Right lung (tissue), 5 donors: ENCODE results near the gene UGT1A7. TPM values are rescaled to one million over a fixed set of nuclear protein-coding genes. Genes with fewer than 3 reads are reported as not detected.
"Not testable (repeated sequence)": the region's sequence is repeated elsewhere in the genome, so short reads cannot be mapped to it uniquely, and the experiment has no call there.

Experiments used
- DNase-seq, 2 donors: peaks; one replicate each; pipeline ENCODE4 v3.0.0-alpha.2; 2013
- polyA plus RNA-seq, 5 donors: library from polyadenylated mRNA; unstranded; fragments of 120-200 nt; gene quantifications; one replicate each; pipeline versions ENCODE4 v1.2.1 to v1.2.3, GENCODE V29; 2013; ENCODE audit warnings: inconsistent platforms in 1 of 5, low replicate concordance in 1 of 5; ENCODE audit not compliant: insufficient read length in 5 of 5, insufficient read depth in 1 of 5

Gene UGT1A7
- polyA plus RNA-seq, 5 donors, result not detected

- DNase-seq, result no peak
These were observed 1.2 kb upstream of the UGT1A7 start for GRCh38 chr2:233680361-233681045.

DNA sequence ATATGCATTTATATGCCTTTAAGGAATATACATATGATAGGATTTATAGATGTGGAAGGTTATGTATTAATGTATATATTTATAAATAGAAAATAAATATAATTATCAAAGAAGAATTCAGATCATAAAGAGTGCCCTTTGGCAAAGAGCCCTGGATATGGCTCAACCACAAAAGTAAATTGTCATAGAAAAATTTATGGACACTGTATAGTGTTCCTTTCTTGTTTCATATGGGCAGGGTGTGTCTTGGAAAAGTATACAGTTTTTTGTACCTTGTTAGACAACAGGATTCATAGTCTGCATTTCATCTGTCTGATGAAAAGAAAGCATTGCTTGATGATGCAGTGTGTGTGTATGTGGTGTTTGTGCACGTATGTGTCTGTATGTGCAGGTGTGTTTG lies 2.9 kb downstream of the UGT1A7 start:
- no peak for DNase-seq

DNA sequence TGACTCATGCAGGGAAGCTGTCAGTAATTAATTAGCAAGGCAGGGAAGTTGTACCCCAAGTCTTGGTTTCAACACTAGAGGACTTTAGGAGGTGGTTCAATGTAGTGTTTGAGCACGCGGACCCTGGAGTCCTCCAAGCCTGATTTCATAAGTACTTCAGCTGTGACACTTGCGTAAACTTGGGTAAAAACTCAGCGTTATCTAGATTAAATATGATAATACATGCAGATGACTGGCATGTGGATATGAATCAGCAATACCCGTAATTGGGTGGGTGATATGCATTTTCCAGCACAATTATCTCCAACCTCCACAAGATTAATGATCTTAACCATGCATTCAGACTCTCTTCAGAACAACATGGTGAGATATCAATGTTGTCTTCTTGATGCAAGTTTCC lies 5.2 kb downstream of the UGT1A7 start:
- no peak for DNase-seq

DNA sequence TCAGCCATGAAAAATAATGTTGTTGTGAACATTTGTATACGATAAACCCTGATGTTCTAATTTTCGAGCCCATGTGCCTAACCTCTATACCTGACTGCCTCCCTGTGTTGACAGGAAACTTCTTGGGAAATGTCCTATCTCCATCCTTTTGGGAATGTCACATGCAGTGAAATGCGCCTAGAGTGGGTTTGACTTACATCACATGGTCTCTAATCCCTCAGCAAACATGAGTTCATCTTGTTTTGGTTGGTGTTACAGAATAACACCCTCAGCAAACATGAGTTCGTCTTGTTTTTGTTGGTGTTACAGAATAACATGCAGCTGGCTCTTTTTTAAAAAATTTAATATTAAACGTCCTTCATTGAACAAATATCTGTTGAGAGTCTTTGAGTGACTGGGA lies 6.6 kb downstream of the UGT1A7 start:
- no peak for DNase-seq

- no peak for DNase-seq
These were observed 7.3 kb downstream of the UGT1A7 start for GRCh38 chr2:233689031-233689430.

GRCh38 chr2:233689501-233689900 lies 7.8 kb downstream of the UGT1A7 start:
- peak; percentile 7 to 26 for DNase-seq

- no peak for DNase-seq
These were observed 8.7 kb downstream of the UGT1A7 start for GRCh38 chr2:233690444-233690843.

GRCh38 chr2:233691443-233692433 lies 10.0 kb downstream of the UGT1A7 start:
- DNase-seq, result no peak

DNA sequence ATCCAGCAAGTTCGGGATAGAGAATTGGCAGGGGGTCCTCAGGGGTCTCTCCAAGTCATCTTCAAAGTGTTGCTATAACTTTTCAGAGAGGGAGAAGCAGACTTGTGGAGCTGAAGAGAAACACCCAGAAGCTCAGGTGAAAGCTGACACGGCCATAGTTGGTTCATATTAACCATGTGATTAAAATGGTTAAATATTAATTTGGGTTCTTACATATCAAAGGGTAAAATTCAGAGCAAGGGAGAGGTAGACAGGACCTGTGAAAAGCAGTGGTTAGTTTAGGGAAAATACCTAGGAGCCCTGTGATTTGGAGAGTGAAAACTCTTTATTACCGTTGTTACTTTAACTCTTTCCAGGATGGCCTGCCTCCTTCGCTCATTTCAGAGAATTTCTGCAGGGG lies 10.9 kb downstream of the UGT1A7 start, which contains the start of gene UGT1A6:
UGT1A6 (plus strand) TSS at position 243 of the 400 bp plus-strand sequence; CDS start at position 358, 115 bp downstream.
- no peak for DNase-seq

- no peak for DNase-seq
These were observed 12.3 kb downstream of the UGT1A7 start for GRCh38 chr2:233693963-233694362.

DNA sequence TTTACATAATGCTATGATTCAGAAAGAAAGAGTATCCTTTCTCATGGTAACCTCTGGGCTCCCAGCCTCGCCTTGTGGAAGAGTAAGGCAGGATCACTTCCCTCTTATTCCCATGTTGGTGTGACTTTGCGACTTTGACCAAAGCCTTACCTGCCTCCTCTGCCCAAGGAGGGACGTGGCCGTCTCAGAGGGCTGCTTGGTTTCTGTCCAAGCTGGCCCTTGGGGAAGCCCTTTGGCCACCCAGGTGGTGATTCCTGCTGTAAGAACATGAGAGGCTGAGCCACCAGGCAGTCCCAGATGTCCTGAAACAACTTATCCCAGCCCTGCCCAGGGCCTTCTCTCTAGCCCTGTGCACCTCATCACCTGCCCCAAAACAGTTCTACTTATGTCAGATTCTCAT lies 17.0 kb downstream of the UGT1A7 start:
- DNase-seq, result no peak

DNA sequence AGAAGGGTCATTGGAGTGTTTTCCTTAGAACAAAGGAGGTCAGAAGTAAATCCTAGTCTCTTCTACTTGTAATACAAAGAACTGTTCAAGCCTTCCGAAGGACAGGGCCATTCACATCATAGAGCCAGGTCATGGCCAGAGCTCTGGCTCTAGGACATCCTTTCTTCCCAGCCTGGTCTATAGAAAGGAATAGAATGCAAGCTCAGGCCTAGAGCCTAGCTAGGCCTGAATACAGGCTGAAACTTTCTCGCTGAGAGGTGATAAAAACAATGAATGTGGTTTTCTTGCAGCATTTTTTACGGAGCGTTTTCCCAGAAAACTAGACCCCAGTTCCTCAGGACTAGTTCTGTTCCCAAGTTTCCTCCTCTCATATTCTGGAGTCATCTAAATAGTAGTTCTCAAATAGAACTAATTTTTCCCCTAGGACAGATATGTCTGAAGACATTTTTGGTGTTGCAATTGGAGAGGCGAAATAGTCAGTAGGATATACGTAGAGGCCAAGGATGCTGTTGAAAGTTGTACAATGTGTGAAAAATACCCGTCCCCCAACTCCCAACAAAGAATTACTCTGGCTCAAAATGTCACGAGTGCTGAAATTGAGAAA lies 17.8 kb downstream of the UGT1A7 start:
- DNase-seq, result no peak

- DNase-seq, result peak; percentile 28 to 40
These were observed 18.4 kb downstream of the UGT1A7 start for GRCh38 chr2:233700028-233700635.

- DNase-seq, result not testable (repeated sequence)
These were observed 19.1 kb downstream of the UGT1A7 start for GRCh38 chr2:233700842-233701241.

- DNase-seq, result no peak
These were observed 20.5 kb downstream of the UGT1A7 start for GRCh38 chr2:233702238-233702637.

DNA sequence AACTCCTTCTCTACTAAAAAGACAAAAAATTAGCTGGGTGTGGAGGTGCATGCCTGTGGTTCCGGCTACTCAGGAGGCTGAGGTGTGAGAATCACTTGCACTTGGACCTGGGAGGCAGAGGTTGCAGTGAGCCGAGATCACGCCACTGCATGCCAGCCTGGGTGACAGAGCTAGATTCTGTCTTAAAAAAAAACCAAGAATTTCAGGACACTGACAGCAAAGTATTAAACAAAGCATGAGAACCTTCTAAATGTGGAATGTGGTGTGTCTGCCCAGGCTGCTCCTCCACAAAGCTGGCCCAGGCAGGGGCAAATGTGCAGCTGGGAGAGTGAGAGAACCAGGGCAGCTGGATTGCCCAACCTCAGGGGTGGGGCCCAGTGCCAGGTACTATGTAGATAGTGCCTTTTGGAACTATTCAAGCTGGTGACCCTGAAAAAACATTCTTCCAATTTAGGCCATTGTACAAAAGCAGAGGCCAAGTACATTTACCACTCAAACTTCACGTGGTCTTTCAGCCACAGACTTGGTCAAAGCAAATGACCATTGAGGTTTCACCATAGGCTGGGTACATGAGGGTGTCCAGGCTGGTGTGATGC lies 24.3 kb downstream of the UGT1A7 start:
- no peak for DNase-seq

GRCh38 chr2:233706720-233707119 lies 25.0 kb downstream of the UGT1A7 start:
- DNase-seq, result no peak

DNA sequence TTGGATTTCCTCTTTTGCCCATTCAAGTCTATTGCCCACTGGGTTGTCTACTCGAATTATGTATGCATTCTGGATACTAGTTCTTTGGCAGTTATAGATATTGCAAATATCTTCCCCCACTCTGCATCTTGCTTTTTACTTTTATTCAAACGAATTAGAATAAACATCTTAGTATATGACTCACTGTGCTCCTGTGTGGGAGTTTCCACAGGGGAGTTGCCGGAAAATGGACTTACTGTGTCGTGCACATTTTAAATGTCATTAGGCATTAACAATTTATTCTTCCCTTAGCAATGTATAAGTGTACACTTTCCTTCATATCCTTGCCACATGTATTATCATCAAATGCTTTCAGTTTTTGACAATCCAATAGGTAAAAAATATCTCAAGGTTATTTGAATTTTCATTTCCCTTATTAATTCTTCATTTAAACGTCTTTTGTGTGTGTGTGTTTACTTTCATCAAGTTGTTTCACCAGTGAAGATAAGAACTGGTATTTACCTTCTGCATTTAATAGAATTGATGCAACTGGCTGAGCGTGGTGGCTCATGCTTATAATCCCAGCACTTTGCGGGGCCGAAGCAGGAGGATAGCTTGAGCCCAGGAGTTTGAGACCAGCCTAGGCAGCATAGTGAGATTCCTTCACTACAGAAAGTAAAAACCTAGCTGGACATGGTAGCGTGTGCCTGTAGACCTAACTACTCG lies 26.4 kb downstream of the UGT1A7 start:
- no peak for DNase-seq

DNA sequence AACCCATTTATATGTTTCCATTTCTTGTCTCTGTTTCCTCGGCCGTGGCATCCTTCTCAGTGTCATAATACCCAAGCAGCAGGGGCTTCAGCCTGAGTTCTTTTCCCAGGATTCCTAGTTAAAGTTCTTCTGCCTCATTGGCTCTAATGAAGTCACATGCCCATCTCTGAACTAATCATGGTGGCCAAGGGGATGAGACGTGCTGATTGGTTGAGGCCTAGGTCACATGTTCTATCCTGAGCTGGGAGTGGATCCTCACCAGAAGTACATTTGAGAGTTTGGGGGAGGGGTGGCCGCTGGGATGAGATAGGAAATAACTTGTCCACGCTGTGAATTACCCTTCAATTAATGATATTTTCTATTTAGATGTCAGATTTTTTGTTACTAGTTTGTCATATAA lies 27.2 kb downstream of the UGT1A7 start:
- no peak for DNase-seq

GRCh38 chr2:233711312-233712008 lies 29.8 kb downstream of the UGT1A7 start:
- peak; percentile 52 to 66 for DNase-seq
